Fibroblast of peridontal ligament (primary cell): ENCODE measurements around the gene CLEC11A.

Experiments used
- DNase-seq: peaks from one replicate; pipeline ENCODE4 v3.0.0-alpha.2; 2010; ENCODE audit errors: extremely low read depth

The CLEC11A gene

DNA sequence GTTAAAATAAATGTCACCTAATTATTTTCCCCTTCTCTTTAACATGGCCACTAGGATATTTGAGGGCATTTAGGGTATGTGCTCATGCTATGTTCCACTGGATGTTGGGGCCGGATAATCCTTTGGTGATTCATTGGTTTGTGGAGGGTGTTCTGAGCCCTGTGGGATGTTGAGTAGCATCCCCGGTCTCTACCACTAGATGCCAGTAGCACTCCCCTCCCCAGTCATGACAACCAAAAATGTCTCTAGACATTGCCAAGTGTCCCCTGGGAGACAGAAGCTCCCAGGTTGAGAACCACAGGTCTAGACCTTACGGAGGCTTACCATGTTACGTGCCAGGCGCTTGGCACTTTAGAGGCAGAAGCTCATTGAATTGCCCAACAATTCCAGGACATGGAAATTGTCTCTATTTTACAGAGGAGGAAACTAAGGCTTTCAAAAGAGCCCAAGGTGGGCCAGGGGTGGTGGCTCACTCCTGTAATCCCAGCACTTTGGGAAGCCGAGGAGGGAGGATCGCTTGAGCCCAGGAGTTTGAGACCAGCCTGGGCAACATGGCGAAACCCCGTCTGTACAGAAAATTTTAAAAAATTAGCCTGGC lies 17.6 kb upstream of the CLEC11A start:
- DNase-seq, result peak; percentile 65

DNA sequence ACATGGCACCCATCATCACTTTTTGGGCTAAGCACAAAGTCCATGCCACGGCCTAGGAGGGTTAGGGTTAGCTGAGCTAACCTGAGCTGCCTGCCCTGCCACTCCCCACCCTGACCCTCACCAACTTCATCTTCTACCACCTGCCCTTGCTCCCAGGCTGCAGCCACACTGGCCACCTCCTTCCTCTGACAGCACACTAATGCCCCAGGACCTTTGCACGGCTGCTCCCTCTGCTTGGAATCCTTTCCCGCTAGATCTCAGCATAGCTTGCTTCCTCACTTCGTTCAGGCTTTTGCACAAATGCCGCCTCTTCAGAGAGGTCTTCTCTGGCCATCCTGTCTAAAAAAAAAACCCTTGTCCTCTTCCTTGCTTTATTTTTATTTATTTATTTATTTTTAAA lies 16.8 kb upstream of the CLEC11A start:
- DNase-seq, result no peak

GRCh38 chr19:50708179-50708879 lies 14.8 kb upstream of the CLEC11A start:
- DNase-seq, result no peak

GRCh38 chr19:50710094-50710493 lies 13.1 kb upstream of the CLEC11A start:
- no peak for DNase-seq

DNA sequence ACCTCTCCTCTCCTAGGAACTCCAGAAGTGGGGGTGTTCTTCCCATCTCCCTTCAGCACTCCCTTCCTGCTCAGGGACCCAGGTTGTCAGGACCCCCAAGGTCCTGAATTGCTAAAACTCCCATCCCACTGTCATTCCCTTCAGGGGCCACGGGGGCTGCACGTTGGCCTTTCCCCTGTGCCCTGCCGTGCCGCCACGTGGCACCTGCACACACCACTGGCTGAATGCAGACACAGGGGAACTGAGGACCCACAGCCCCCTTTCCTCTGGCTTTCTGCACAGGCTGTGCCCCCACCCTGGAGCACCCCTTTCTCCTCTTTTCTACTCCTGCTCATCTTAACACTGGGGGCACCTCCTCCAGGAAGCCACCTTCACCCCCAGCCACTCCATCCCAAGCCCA lies 12.6 kb upstream of the CLEC11A start:
- DNase-seq, result no peak

GRCh38 chr19:50711196-50711595 lies 12.0 kb upstream of the CLEC11A start:
- no peak for DNase-seq

GRCh38 chr19:50711805-50712204 lies 11.4 kb upstream of the CLEC11A start:
- DNase-seq, result no peak

DNA sequence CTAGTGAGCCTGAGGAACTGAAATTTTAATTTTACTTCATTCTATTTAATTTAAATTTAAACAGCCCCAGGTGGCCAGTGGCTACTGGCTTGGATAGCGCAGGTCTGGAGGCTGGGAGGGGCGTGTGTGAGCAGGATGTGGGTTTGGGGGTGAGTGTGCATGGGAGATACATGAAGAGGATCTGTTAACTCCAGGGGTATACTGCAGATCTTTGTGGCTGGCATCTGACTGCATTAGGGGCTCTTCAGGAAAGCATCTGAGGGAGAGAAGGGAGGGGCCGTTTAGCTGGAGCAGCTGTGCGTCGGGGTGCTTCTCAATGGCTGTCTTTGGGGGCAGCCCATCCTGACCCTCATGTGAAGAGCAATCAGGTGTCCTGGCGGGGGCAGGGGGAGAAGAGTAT lies 10.3 kb upstream of the CLEC11A start:
- DNase-seq, result no peak

DNA sequence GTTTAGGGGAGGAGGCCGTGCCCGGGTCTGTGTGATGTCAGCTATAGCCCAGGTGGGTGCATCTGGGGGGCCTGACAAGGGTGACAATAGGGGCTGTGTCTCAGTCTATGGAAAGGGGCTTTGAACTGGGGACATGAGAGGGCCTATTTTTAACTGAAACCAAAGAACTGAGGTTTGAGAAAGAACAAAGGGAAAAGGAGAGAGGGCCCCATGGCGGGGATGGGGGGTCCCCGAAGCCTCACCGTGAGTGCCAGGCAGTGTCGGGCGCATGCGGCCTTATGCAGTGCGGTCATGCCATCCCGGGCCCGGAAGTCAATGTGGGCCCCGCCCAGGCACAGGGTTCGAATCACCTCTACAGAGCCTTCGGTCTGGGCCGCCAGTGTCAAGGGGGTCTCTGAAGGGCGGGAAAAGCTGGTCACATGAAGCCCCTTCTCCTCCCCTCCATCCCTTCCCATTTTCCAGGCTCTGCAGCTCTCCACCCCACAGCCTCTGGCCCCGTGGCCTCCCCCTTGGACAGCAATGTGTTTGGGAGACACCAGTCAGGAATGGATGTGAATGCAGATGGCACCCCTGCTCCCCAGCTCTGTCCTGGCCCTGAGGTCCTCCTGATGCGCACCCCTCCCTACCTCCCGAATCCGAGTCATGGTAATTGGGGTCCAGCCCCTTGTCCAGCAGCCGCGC lies 9.5 kb upstream of the CLEC11A start:
- DNase-seq, result no peak

DNA sequence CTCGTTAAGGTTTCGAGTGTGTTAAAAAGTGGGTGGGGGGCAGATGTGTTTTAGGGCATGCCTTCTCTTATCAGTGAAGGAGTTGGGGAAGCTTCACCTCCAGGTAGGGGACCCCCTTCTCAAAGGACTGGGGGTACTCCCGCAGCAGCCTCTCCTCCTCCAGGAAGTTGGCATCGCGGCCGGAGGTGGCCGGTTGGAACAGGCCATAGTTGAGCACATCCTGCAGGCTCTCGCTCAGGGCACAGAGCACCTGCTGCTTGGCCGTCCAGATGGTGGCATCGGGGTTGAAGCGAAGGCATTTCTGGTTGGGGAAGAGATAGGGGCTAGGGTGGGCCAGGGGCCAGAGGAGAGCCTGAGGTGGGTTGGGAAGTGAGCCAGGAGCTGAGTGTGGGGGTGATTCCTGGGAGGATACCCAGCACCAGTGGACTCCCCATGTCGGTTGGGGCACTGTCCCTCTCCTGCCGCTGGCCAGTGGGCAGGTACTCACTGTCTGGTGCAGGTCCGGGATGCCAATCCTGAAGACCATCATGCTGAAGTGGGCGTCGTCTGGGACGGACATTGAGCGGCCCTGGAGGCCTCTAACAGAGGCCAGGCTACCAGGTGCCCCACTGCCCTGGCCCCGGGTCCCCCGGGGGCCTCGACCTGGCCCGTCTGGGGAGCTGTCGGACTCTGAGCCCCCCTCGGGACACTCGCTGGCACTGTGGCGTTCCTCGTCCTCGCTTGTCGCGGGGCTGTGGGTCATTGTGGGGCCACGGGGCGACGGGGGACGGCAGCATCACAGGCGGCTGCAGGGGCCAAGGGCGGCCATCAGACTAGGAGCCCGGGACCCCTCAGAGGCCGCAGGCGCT lies 6.8 kb upstream of the CLEC11A start:
- no peak for DNase-seq

- DNase-seq, result no peak
Observed at GRCh38 chr19:50717026-50717723, 6.0 kb upstream of the CLEC11A start.

DNA sequence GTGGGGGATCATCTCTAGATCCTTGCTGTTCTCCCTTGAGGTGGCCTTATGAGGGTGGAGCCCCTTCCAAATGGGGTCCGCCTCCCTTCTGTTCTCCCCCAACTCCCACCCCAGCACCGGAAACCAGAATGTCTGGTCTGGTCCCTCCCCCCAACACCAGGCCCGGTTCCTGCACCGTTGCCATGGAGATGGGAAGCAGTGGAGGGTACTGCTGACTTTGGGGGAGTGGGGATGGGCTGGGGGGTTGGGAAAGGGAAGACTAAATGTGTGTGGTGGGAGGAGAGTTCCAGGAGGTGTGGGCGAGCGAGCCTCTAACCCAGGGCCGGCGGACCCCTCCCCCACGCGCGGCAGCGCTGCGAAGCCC lies 5.3 kb upstream of the CLEC11A start:
- DNase-seq, result no peak

- DNase-seq, result no peak
Observed at GRCh38 chr19:50718255-50719118, 4.7 kb upstream of the CLEC11A start.

- no peak for DNase-seq
Observed at GRCh38 chr19:50719119-50719435, 4.1 kb upstream of the CLEC11A start.

DNA sequence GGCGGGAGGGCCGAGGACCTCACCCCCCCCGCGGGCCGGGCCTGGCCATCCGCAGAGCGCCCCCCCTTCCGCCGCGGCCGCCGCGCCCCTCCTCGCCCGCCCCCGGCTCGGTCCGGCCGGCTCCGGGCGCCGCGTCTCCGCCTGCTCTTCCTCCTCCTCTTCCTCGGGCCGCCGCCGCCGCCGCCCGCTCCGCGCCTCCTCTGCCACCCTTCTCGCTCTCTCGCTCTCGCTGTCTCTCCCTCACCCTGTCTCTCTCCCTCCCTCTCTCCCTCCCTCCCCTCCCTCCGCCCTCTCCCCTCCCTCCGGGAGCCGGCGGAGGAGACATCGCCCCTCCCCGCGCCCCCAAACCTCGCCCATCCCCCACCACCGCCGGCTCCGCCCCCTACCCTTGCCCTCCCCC lies 3.6 kb upstream of the CLEC11A start, which contains the start of gene SHANK1:
SHANK1 (minus strand) TSS at position 237 of the 400 bp plus-strand sequence. CDS start 2,883 bp downstream, outside the sequence.
- no peak for DNase-seq

DNA sequence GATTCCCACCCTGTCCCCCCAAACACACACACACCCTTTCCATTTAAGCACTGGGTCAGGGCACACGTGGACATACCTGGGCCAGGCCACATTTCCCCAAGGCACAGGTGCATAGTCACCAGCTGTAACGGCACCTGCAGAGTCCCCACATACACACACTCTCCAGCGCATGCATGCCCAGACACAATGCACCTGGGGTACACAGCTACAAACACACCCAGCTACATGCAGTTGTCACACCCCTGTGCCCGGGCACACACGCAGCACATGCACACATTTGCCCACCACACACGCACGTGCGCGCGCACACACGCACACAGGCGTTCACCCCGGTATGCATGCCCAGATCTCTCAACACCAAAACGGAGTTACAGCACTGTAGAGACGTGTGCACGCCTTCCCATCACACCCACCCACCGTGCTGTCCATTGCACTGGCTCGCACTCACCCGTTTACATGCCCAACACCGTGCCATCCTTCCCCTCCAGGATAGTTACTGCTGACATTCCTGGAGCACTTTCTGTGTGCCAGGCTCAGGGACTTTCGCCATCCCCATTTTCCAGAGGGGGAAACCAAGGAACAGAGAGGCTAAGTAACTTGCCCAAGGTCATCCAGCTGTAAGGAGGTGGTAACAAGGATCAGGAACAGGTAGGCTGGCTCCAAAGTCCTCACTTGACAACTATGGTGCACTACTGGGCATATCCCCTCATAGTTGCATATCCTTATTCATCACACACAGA lies 2.8 kb upstream of the CLEC11A start:
- no peak for DNase-seq

- peak; percentile 33 for DNase-seq
Observed at GRCh38 chr19:50720921-50721381, 2.2 kb upstream of the CLEC11A start.

DNA sequence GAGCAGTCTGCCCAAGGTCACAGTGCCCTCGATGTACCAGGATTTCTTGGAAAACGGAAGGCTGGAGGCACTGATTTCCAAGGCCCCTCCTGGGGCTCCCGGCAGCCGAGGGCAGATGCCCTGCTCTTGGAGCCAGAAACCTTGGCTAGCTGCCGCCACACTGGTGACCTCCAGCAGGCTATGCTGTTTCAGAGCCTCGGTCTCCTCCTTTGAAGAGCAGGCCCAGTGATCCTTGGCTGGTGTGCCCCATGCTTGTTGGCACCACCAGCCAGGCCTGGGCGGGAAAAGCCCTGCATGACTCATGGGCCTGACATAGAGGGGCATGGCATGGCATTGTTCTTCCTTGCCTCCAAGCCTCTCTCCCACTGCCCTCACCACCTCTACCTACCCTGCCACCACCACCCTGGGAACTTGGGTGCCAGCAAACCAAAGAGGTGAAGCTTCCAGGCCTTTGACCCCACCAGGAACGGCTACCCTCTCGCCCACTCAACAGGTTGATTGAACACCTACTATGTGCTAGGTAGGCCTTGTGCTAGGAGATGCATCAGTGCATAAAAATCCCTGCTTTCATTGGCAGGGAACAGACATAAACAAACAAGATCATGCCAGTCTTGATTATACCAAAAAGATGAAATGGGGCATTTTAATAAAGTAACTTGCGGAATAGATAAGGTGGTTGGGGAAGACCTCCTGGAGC lies 1.6 kb upstream of the CLEC11A start:
- no peak for DNase-seq
